ENCODE results near the gene CRYZ. TPM values are rescaled to one million over a fixed set of nuclear protein-coding genes. Genes with fewer than 3 reads are reported as not detected.
"Not testable (repeated sequence)": the region's sequence is repeated elsewhere in the genome, so short reads cannot be mapped to it uniquely, and the experiment has no call there.

CRYZ gene
- total RNA-seq, 2 donors from 2014 or later, result 12.6 to 36.0 TPM

- H3K27me3 ChIP-seq (replicated peaks; ENCODE audit: insufficient read depth), result no peaks in the 10 kb centered on the region
- H3K4me1 ChIP-seq (ENCODE audit: control insufficient read depth in 1 of 2, low read depth in 2 of 2), result no peaks in the 10 kb centered on the region
- H3K4me3 ChIP-seq, result no peak overlapping the region
- no peaks in the 10 kb centered on the region for H3K36me3 ChIP-seq
- no peaks in the 10 kb centered on the region for H3K9me3 ChIP-seq
- DNase-seq (ENCODE audit: low spot score), result no peak
- ATAC-seq (ENCODE audit: insufficient number of reproducible peaks, low FRiP score, low read depth), result no peak
- TF ChIP-seq, protein P1, sequence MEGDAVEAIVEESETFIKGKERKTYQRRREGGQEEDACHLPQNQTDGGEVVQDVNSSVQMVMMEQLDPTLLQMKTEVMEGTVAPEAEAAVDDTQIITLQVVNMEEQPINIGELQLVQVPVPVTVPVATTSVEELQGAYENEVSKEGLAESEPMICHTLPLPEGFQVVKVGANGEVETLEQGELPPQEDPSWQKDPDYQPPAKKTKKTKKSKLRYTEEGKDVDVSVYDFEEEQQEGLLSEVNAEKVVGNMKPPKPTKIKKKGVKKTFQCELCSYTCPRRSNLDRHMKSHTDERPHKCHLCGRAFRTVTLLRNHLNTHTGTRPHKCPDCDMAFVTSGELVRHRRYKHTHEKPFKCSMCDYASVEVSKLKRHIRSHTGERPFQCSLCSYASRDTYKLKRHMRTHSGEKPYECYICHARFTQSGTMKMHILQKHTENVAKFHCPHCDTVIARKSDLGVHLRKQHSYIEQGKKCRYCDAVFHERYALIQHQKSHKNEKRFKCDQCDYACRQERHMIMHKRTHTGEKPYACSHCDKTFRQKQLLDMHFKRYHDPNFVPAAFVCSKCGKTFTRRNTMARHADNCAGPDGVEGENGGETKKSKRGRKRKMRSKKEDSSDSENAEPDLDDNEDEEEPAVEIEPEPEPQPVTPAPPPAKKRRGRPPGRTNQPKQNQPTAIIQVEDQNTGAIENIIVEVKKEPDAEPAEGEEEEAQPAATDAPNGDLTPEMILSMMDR (IDR thresholded peaks at IDR 0.05), result no peak
- H3K27ac ChIP-seq, result no peak overlapping the region
Observed at GRCh38 chr1:74763807-74764206, 31.0 kb upstream of the CRYZ start.

GRCh38 chr1:74756650-74757049, 23.8 kb upstream of the CRYZ start:
- H3K36me3 ChIP-seq, result peaks cover 28% of the 10 kb centered on the region
- H3K9me3 ChIP-seq; H3K4me3 ChIP-seq; H3K27me3 ChIP-seq (replicated peaks; ENCODE audit: insufficient read depth); H3K27ac ChIP-seq; H3K4me1 ChIP-seq (ENCODE audit: control insufficient read depth in 1 of 2, low read depth in 2 of 2); ATAC-seq (ENCODE audit: insufficient number of reproducible peaks, low FRiP score, low read depth); DNase-seq (ENCODE audit: low spot score): not testable (repeated sequence)

DNA sequence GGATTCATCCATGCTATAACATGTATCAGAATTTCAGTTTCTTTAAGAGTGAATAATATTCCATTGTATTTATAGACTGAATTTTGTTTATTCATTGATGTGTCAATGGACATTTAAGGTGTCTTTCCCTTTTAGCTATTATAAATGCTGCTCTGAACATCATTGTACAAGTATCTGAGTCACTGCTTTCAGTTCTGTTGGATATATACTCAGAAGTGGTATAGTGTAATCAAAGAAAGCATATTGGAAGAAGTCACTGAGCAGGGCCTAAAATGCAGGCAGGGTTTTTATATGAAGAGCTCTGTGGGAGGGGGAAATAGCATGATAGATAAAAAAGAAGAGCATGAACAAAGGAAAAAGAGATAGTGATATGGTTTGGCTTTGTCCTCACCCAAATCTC, 22.6 kb upstream of the CRYZ start:
- Histone ChIP-seq H3K27me3 (replicated peaks; ENCODE audit: insufficient read depth) (no peaks in the 10 kb centered on the region), H3K4me1 (ENCODE audit: control insufficient read depth in 1 of 2, low read depth in 2 of 2) (no peaks in the 10 kb centered on the region), H3K27ac (no peak overlapping the region), H3K9me3 (no peaks in the 10 kb centered on the region), H3K36me3 (peaks cover 34% of the 10 kb centered on the region), H3K4me3 (no peak overlapping the region)
- DNase-seq (ENCODE audit: low spot score), result no peak
- ATAC-seq (ENCODE audit: insufficient number of reproducible peaks, low FRiP score, low read depth), result no peak
- TF ChIP-seq, protein P1 (IDR thresholded peaks at IDR 0.05), result no peak

- H3K4me3 ChIP-seq, result no peak overlapping the region
- TF ChIP-seq, protein P1 (IDR thresholded peaks at IDR 0.05), result no peak
- H3K27me3 ChIP-seq (replicated peaks; ENCODE audit: insufficient read depth), result no peaks in the 10 kb centered on the region
- no peak for ATAC-seq (ENCODE audit: insufficient number of reproducible peaks, low FRiP score, low read depth)
- H3K4me1 ChIP-seq (ENCODE audit: control insufficient read depth in 1 of 2, low read depth in 2 of 2), result no peaks in the 10 kb centered on the region
- H3K36me3 ChIP-seq, result peaks cover 49% of the 10 kb centered on the region
- no peaks in the 10 kb centered on the region for H3K9me3 ChIP-seq
- no peak for DNase-seq (ENCODE audit: low spot score)
- H3K27ac ChIP-seq, result no peak overlapping the region
Observed at GRCh38 chr1:74753104-74753503, 20.3 kb upstream of the CRYZ start.

- no peak for ATAC-seq (ENCODE audit: insufficient number of reproducible peaks, low FRiP score, low read depth)
- Histone ChIP-seq H3K4me3 (no peak overlapping the region), H3K36me3 (peaks cover 38% of the 10 kb centered on the region), H3K9me3 (no peaks in the 10 kb centered on the region), H3K27me3 (replicated peaks; ENCODE audit: insufficient read depth) (no peaks in the 10 kb centered on the region), H3K4me1 (ENCODE audit: control insufficient read depth in 1 of 2, low read depth in 2 of 2) (no peaks in the 10 kb centered on the region), H3K27ac (no peak overlapping the region)
- TF ChIP-seq, protein P1 (IDR thresholded peaks at IDR 0.05), result no peak
- DNase-seq (ENCODE audit: low spot score), result no peak
Observed at GRCh38 chr1:74748960-74749359, 16.1 kb upstream of the CRYZ start.

DNA sequence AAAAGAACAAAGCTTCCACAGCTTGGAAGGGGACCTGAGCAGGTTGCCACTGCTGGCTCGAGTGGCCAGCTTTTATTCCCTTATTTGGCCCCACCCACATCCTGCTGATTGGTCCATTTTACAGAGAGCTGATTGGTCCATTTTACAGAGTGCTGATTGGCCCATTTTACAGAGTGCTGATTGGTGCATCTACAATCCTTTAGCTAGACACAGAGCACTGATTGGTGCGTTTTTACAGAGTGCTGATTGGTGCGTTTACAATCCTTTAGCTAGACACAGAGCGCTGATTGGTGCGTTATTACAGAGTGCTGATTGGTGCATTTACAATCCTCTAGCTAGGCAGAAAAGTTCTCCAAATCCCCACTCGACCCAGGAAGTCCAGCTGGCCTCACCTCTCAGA, 12.4 kb upstream of the CRYZ start:
- H3K27ac ChIP-seq; H3K4me3 ChIP-seq; H3K9me3 ChIP-seq; ATAC-seq (ENCODE audit: insufficient number of reproducible peaks, low FRiP score, low read depth); H3K27me3 ChIP-seq (replicated peaks; ENCODE audit: insufficient read depth); DNase-seq (ENCODE audit: low spot score); H3K4me1 ChIP-seq (ENCODE audit: control insufficient read depth in 1 of 2, low read depth in 2 of 2): not testable (repeated sequence)
- H3K36me3 ChIP-seq, result peaks cover 31% of the 10 kb centered on the region

- DNase-seq (ENCODE audit: low spot score); H3K27ac ChIP-seq; H3K27me3 ChIP-seq (replicated peaks; ENCODE audit: insufficient read depth); H3K9me3 ChIP-seq; H3K4me1 ChIP-seq (ENCODE audit: control insufficient read depth in 1 of 2, low read depth in 2 of 2); H3K4me3 ChIP-seq; ATAC-seq (ENCODE audit: insufficient number of reproducible peaks, low FRiP score, low read depth): not testable (repeated sequence)
- peaks cover 28% of the 10 kb centered on the region for H3K36me3 ChIP-seq
Observed at GRCh38 chr1:74740307-74740980, 7.6 kb upstream of the CRYZ start.
